Subcutaneous preadipocyte (primary cell): ENCODE results near the gene JMJD8. TPM values are rescaled to one million over a fixed set of nuclear protein-coding genes. Genes with fewer than 3 reads are reported as not detected.

Experiments used
- total RNA-seq: library from RNA; depleted of rRNA; stranded (reverse); fragments of >200 nt; gene quantifications from 2 replicates; pipeline ENCODE4 v1.2.3, GENCODE V29; 2012

JMJD8 gene
- total RNA-seq, 1 donor = 30.9 TPM

Other genes with a start within 250 kb of the JMJD8 start
- gene CAPN15, start 156.6 kb downstream of the JMJD8 start, total RNA-seq = 45.2 and 67.6 TPM in 2 replicates
- not detected in 2 replicates for gene PRR35, start 123.9 kb downstream of the JMJD8 start, total RNA-seq
- gene NHLRC4, start 117.3 kb downstream of the JMJD8 start, total RNA-seq = 0.37 and 0.59 TPM in 2 replicates
- 23.5 and 25.6 TPM in 2 replicates for gene PIGQ, start 114.4 kb downstream of the JMJD8 start, total RNA-seq
- gene RAB40C, start 94.3 kb downstream of the JMJD8 start, total RNA-seq = 11.4 and 13.3 TPM in 2 replicates
- gene WFIKKN1, start 53.3 kb downstream of the JMJD8 start, total RNA-seq = 0.20 and 0.37 TPM in 2 replicates
- 88.2 and 125 TPM in 2 replicates for gene METTL26, start 48.0 kb downstream of the JMJD8 start, total RNA-seq
- gene MCRIP2, start 42.5 kb downstream of the JMJD8 start, total RNA-seq = 23.7 and 25.7 TPM in 2 replicates
- 15.4 and 25.8 TPM in 2 replicates for gene WDR90, start 35.0 kb downstream of the JMJD8 start, total RNA-seq
- 40.4 and 58.6 TPM in 2 replicates for gene RHOT2, start 16.2 kb downstream of the JMJD8 start, total RNA-seq
- 0.39 and 1.8 TPM in 2 replicates for gene RHBDL1, start 8.7 kb downstream of the JMJD8 start, total RNA-seq
- gene STUB1, start 3.9 kb downstream of the JMJD8 start, total RNA-seq = 129 and 152 TPM in 2 replicates
- gene WDR24, start 6.1 kb upstream of the JMJD8 start, total RNA-seq = 9.6 and 10.0 TPM in 2 replicates
- gene FBXL16, start 21.5 kb upstream of the JMJD8 start, total RNA-seq = 0.37 and 0.59 TPM in 2 replicates
- gene METRN, start 30.8 kb upstream of the JMJD8 start, total RNA-seq = 54.0 and 71.2 TPM in 2 replicates
- gene ANTKMT, start 36.8 kb upstream of the JMJD8 start, total RNA-seq = 27.2 and 28.3 TPM in 2 replicates
- gene CCDC78, start 42.1 kb upstream of the JMJD8 start, total RNA-seq = 3.7 and 4.7 TPM in 2 replicates
- 15.8 and 18.8 TPM in 2 replicates for gene HAGHL, start 42.8 kb upstream of the JMJD8 start, total RNA-seq
- gene CIAO3, start 56.7 kb upstream of the JMJD8 start, total RNA-seq = 34.8 and 36.0 TPM in 2 replicates
- gene MSLN, start 76.4 kb upstream of the JMJD8 start, total RNA-seq = not detected in 2 replicates
- 27.2 and 29.1 TPM in 2 replicates for gene RPUSD1, start 104.0 kb upstream of the JMJD8 start, total RNA-seq
- gene CHTF18, start 104.3 kb upstream of the JMJD8 start, total RNA-seq = 16.9 and 20.1 TPM in 2 replicates
- gene GNG13, start 116.4 kb upstream of the JMJD8 start, total RNA-seq = not detected in 2 replicates